ENCODE measurements around the gene NXPH3.

DNA sequence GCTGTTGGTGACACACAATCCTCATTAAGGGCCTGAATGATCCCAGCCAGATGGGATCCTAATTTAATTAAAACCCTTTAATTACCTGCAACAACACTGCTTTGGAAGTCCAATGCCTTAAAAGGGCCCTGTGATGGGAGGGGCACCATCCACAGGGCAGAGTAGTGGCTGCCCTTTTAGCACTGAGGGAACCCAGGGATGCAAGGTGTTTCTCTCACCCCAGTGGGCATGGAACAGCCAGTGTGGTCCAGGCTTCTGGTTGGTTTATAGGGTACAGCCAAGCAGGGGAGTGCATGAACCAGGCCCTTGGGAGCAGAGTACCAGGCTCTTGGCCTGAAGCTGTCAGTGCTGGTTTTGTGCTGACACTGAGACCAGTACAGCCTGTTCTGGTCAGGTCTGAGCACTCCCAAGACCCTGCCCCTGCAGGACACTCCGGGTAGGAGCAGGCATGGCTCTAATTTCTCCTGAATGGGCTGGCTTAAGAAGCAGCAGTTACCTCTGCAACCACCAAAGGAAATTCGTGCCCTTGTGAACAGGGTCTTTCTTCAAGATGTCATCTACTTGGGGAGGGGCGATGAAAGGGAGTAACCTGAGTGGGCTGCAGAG lies 9.9 kb downstream of the NXPH3 start:
- TF ChIP-seq, protein P1, sequence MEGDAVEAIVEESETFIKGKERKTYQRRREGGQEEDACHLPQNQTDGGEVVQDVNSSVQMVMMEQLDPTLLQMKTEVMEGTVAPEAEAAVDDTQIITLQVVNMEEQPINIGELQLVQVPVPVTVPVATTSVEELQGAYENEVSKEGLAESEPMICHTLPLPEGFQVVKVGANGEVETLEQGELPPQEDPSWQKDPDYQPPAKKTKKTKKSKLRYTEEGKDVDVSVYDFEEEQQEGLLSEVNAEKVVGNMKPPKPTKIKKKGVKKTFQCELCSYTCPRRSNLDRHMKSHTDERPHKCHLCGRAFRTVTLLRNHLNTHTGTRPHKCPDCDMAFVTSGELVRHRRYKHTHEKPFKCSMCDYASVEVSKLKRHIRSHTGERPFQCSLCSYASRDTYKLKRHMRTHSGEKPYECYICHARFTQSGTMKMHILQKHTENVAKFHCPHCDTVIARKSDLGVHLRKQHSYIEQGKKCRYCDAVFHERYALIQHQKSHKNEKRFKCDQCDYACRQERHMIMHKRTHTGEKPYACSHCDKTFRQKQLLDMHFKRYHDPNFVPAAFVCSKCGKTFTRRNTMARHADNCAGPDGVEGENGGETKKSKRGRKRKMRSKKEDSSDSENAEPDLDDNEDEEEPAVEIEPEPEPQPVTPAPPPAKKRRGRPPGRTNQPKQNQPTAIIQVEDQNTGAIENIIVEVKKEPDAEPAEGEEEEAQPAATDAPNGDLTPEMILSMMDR (IDR thresholded peaks at IDR 0.05; ENCODE audit: low read length), result no peak
- no peak for TF ChIP-seq EZH2 (IDR thresholded peaks at IDR 0.05; ENCODE audit: borderline replicate concordance, low read length)

All from OCI-LY1 (cell line).